HG03045 (cell line): ENCODE measurements around the gene SPRN.
A peak's percentile ranks its signal among the peaks of the same experiment; 100 is the strongest.
"Not testable (repeated sequence)": the region's sequence is repeated elsewhere in the genome, so short reads cannot be mapped to it uniquely, and the experiment has no call there.

Experiments
- ATAC-seq: cut with Tn5 transposase; IDR thresholded peaks from one replicate; pipeline ENCODE4 v1.9.1; 2021; ENCODE audit warnings: mild to moderate bottlenecking, moderate library complexity; ENCODE audit not compliant: unreplicated experiment

The SPRN gene

DNA sequence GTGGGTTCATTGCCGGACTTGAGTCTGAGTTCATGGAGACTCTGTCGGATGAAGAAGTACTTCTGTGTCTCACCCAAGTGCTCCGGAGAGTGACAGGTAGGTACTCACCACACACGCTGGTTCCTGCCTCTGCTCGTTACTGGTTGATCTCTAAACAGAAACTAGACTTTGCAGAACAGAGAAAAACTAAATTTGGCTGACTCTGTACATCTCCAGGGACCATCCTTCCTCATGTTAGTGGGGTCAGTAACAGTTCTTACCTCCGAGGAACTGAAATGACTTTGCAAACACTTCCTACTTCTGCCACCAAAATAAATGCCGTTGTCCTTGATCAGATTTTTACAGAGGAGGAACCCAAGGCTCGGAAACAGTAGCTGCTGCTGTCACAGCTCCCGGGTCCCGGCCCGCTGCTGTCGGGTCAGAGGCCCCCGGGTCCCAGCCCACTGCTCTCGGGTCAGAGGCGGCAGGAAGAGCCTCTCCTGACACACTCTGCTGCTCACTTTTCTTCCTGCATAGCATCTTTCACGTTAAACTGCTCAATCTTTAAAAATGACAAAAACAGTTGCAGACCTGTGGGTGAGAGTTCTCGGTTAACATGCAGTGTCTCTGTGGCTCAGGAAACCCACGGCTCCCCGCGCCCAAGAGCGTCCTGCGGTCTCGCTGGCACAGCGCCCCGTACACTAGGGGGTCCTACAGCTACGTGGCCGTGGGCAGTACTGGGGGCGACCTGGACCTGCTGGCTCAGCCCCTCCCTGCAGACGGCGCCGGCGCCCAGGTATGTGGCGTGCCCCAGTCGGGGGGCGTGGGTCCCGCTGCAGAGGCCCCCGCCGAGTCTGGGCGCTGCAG, 35.2 kb downstream of the SPRN start:
- peak; percentile 80 for ATAC-seq

DNA sequence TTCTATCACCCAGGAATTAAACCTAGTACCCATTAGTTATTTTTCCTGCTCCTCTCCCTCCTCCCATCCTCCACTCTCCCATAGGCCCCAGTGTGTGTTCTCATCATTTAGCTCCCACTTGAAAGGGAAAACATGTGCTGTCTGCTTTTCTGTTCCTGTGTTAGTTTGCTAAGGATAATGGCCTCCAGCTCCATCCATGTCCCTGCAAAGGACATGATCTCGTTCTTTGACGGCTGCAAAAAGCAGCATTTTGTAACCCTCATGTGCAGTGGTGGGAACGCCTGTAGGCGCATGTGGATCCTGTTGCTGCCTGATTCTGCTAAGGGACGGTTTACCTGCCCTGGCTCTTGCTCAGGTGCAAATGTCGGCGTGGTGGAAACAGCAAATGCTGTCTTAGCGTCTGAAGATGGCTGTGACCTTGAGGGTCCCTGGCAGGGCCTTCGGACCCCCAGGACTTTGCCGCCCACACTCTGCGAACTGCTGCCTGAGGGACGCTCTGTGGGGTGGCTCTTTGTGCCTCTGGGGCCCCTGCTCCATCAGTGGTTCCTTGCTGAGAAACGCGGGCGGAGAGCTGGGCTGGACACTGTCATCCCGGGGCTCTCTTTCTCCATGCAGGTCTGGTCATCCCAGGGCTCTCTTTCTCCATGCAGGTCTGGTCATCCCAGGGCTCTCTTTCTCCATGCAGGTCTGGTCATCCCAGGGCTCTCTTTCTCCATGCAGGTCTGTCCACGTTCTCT, 36.0 kb downstream of the SPRN start:
- peak; percentile 8 for ATAC-seq

DNA sequence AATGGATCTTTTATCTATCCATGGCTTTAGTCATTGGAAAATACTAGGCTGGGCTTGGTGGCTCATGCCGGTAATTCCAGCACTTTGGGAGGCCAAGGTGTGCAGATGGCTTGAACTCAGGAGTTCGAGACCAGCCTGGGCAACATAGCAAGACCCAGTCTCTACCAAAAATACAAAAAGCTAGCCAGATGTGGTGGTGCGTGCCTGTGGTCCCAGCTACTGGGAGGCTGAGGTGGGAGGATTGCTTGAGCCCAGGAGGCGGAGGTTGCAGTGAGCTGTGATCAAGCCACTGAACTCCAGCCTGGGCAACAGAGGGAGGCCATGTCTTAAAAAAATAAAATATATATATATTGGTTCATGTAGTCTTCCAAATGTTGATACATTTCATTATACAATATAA, 37.5 kb downstream of the SPRN start:
- ATAC-seq, result not testable (repeated sequence)

DNA sequence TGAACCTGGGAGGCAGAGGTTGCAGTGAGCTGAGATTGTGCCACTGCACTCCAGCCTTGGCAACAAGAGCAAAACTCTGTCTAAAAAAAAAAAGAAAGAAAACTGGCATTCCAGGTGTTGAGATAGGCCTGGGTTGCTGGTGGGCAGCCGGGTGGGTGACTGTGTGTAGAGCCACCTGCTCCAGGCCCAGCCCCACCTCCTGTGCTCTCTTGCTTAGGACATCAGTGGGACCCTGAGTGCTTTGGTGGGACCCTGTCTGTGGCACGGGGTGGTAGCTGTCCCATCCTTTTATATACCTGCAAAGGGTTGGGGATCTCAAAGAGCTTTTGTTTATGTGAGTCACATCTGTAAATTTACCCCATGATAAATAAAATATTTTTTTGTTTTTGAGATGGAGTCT, 39.2 kb downstream of the SPRN start:
- no peak for ATAC-seq

DNA sequence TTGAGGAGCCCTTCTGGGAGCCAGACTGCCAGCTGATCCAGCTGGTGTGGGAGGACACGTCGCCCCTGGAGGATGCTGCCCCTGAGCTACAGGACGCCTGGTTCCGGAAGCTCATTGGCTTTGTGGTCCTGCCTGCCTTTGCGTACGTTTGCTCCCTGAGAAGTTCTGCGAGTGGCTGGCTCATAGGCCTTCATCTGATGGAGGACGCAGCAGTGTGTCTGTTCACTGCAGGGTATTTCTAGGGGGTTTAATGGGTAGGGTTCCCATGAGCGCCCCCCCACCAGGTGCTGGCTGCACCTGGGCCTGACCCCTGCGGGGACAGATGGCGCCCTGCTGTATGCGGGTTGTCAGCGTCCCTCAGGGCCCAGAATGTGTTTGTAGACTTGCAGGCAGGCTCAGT, 40.4 kb downstream of the SPRN start:
- no peak for ATAC-seq

DNA sequence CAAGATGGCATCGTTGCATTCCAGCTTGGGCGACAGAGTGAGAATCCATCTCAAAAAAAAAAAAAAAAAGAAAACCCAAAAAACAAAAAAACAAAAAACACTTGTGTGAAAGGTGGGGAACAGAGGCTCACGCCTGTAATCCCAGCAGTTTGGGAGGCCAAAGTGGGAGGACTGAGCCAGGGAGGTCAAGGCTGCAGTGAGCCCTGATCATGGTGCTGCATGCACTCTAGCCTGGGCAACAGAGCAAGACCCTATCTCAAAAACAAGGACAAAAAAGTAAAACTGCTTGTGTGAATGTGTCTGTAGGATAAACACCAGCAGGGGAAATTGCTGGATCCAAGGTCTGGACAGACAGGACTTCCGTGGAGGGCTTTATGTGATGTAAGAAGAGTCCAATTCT, 40.9 kb downstream of the SPRN start:
- no peak for ATAC-seq

DNA sequence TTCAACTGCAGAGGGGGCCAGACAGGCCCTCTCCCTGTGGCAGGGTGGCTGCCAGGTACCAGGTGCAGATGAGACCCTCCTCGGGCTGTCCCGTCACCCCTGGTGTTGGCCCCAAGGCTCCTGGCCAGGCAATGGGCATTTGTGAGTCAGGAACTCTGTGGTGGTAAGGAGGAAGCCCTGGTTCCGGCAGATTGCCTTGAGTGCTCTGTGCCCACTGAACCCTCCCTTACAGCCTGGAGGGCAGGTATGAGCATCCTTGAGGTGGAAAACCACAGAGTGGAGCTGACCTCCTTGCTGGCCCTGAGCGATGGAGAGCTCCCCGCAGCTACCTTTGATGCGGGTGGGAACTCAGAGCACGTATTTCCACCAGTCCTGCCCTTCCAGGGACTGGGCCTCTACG, 43.4 kb downstream of the SPRN start:
- no peak for ATAC-seq

DNA sequence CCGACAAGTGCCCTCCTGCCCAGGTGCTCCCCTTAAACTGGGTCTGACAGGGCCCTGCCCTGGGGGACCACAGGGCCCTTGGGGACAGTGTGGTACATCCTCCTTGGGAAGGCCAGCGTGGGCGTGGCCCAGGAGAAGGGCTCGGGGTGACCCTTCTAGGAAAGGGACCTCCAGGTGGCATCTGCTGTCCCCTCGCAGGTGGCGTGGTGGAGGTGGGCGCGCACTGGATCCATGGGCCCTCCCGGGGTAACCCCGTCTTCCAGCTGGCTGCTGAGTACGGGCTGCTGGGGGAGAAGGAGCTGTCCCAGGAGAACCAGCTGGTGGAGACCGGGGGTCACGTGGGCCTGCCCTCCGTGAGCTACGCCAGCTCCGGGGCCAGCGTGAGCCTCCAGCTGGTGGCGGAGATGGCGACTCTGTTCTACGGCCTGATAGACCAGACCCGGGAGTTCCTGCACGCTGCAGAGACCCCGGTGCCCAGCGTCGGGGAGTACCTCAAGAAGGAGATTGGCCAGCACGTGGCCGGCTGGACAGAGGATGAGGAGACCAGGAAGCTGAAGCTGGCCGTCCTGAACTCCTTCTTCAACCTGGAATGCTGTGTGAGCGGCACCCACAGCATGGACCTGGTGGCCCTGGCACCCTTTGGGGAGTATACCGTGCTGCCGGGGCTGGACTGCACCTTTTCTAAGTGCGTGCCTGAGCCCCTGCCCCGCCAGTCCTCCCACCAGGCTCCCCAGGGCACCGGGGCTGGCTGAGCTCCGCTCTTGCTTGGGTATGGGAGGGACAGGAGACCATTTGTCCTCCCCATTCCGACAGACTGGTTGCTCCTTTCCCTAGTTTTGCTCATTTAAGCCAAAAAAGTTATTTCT, 44.4 kb downstream of the SPRN start:
- ATAC-seq, result no peak

DNA sequence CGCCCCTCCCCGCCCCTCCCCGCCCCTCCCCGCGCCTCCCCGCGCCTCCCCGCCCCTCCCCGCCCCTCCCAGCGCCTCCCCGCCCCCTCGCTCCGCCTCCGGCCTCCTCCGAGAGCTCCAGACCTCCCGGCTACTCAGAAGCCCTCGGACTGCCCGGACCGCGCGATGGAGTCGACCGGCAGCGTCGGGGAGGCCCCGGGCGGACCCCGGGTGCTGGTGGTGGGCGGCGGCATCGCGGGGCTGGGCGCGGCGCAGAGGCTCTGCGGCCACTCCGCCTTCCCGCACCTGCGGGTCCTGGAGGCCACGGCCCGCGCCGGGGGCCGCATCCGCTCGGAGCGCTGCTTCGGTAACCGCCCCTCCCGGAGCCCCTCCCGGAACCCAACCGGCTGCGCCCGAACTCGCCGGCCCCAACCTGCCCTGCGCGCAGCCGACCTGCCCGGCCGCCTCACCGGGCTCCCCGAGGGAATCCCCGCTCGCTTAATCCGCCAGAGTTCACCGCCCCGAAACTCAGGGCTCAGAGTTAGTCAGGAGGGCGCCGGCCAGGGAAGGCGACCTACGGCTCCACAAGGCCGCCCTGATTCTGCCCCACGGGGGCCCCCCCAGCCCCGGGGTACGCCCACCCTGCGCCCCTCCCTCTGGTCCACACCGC, 45.1 kb downstream of the SPRN start, which contains the start of gene PAOX:
TSS of gene PAOX (plus strand) at position 111 of the 649 bp plus-strand sequence. CDS start at position 166, 55 bp downstream.
- peak; percentile 54 for ATAC-seq

DNA sequence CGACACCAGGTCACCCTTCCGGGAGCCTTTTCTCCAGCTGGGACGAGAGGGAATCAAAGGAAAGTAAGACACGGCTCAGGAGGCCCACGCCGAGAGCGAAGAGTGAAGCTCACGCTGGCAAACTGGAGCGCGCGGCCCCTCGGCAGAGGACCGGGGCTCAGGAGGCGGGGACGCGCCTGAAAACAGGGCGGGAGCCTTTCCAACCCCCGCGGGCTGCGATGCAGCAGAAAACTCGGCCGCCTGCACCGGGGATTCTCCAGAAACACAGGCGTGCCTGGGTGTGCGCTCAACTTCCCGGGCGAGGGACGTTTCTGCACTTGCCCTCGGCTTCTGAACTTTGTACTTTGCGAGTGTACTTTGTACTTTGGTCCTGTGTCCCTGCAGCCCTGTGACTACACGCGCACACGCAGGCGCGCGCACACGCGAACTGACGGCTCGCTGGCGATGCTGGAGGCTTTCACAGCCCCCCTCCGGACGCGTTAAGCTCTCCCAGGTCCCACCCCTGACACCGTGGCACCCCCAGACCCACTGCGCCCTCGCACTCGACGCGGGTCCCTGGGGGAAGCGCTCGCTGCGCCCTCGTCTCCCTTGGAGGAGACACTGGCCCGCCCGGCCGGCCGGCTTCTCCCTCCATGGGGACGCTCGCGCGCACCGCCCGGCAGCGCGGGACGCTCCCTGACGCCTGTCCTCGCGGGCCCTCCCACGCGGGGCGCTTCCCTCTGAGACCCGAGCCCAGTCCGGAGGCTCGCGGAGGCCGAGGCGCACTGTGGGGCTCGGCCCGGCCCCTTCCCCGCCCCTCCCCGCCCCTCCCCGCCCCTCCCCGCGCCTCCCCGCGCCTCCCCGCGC, 46.0 kb downstream of the SPRN start:
- peak; percentile 42 for ATAC-seq

DNA sequence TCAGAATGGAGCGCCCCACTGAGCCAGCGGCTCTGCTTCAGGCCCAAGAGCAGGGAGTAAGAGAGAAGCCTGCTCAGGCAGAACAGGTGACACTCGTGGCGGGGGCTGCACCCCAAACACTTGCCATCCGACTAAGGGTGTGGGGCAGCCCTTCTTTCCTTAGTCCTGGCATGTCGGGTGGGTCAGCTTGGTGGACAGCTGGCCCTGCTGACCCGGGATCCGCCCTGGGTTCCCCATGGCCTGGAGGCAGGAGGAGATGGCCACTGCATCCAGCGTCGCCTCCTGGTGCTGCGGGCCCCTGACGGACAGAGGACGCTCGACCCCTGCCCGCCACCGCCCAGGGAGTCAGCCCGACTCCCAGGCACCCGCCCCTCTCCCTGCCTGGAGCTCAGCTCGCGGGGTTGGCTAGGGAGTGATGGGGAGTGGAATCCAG, 46.6 kb downstream of the SPRN start:
- no peak for ATAC-seq

DNA sequence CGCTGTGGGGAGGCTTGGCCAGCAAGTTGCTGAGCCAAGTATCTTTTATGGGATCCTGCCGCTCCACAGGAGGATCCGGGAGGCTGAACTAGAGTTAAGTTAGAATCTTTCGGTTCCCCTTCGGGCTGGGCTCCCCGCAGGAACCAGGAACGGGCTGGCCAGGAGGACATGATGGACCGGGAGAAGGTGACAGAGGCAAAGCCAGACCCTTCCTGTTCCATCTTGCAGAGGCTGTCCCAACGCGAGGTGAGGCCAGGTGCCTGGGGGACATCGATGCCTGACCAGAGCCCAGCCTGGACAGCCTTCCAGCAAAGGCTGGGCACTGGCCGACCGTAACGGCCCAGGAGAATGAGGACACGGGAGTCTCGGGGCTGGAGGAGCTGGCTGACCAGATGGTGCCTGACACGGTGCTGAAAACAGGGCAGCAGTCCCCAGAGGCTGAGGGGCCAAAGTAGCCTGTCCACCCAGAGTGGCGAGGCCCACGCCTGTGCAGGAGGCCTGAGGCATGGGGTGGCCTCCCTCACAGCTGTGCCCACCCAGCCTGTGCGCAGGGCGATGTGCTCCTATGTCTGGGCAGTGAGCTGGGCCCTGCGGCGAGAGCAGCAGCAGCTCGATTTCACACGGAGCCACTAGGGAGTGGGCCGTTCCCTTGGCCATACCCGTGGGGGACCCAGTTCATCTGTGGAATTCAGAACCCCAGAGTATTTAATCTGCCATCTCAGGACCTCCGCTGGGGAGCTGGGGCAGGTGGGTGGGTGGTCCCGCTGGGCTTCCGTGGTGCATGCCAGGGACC, 47.2 kb downstream of the SPRN start:
- ATAC-seq, result no peak

DNA sequence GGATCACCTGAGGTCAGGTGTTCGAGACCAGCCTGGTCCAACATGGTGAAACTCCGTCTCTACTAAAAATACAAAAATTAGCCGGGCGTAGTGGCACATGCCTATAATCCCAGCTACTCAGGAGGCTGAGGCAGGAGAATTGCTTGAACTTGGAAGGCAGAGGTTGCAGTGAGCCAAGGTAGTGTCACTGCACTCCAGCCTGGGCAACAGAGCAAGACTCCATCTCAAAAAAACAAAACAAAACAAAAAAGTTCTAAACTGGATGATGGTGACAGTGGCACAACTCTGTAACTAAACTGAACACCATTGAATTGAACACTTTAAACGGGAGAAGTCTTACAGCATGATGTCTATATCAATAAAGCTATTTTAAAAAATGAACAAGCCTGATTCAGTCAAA, 48.2 kb downstream of the SPRN start:
- not testable (repeated sequence) for ATAC-seq

DNA sequence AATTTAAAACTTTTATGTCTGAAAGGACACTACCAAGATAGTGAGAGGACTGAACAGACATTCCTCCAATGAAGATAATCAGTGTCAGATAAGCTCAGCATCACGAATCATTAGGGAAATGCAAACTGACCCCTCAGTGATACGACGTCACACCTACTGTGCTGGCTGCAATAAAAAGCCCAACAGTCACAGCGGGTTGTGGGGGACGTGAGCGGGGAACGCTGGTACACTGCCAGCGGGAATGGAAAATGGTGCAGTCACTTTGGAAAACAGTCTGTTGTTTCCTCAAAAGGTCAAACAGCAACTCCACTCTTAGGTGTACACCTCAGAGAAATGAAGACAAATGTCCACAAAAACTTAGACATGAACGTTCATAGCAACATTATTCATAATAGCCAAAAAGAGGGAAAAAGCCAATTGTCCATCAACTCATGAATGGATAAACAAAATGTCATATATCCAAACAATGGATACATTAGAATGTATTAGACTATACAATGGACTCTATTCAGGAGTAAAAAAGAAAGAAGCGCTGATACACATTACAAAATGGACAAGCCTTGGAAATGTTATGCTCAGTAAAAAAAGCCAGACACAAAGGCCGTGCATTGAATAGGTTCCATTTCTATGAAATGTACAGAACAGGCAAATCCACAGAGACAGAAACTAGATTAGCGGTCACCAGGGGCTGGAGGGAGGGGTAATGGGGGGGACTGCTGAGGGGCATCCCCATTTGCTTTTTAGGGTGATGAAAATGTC, 48.9 kb downstream of the SPRN start:
- no peak for ATAC-seq

DNA sequence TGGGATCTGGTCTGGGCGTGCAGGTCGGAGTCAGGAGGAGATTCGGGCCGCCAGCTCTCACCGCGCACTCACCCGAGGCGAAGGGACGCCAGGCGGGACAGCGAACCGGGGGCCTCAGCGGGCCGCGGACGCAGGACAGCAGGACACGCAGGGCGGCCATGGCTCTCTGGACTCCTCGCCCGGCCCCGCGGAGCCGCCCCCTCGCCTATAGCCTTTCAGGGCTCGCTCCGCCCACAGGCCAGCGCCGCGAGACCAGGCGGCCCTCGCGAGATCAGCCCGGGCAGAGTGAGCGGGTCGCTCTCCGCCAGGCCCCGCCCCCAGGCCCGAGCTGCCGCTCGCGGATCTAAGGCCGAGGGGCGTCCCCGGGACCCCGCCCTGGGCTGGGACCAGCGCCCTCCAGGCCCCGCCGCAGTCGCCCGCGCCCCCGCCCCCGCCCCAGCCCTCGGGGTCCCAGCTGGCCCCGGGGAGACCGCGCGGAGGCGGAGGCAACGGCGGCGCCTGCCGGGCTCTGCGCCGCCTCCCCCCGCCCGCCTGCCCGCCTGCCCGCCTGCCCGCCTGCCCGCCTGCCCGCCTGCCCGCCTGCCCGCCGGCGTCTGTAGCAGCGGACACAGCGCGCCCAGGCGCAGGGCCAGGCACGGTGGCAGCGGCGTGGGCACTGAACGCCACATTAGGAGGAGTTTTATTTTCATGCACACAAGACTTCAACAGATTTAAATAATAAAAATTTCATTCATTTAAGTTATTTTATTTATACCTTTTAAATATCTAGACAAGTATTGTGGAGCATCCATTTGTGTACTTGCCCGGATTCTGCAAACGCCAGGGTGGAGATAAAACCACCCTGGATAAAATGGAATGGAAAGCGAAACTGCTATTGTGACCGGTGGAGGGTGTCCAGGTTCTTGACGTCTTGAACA, 51.0 kb downstream of the SPRN start, which contains the start of gene ECHS1:
TSS of gene ECHS1 (minus strand) at position 181 of the 917 bp plus-strand sequence. CDS start at position 160, 21 bp downstream.
- ATAC-seq, result peak; percentile 90

DNA sequence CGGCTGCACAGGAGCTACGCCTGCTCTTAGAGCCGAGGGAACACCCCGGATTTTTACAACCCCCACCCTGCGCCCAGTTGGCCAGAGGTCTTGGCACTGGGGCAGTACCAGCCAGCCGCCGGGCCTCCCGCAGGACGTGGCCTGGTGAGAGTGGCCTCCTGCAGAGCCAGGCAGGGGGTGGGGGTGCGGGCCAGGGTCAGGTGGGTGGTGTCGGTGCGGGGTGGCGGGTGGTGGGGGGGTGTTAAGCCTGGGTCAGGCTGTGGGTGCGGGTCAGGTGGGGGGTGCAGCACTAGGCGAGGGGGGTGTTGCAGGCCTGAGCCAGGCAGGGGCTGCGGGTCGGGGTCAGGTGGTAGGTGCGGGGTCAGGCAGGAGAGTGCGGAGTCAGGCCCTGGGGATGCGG, 51.9 kb downstream of the SPRN start:
- no peak for ATAC-seq
